ENCODE data around the gene TTLL7.

The TTLL7 gene

GRCh38 chr1:83883979-83884378, 115.0 kb downstream of the TTLL7 start:
- Histone ChIP-seq H3K9ac (ENCODE audit: low read length) (no peak overlapping the region), H3K4me1 (ENCODE audit: low read length) (no peaks in the 10 kb centered on the region), H4K20me1 (ENCODE audit: insufficient read depth, low read length) (no peaks in the 10 kb centered on the region), H3K27me3 (replicated peaks; ENCODE audit: insufficient read depth, low read length) (no peaks in the 10 kb centered on the region), H2AFZ (ENCODE audit: low read length) (no peak overlapping the region), H3K4me2 (ENCODE audit: low read depth, low read length) (no peak overlapping the region), H3K79me2 (ENCODE audit: low read length) (no peaks in the 10 kb centered on the region), H3K27ac (ENCODE audit: low read length) (no peak overlapping the region), H3K4me3 (ENCODE audit: low read length) (no peak overlapping the region), H3K9me2 (replicated peaks; ENCODE audit: insufficient read depth, low read length) (no peaks in the 10 kb centered on the region), H3K9me3 (replicated peaks; ENCODE audit: insufficient read depth, low read length) (no peaks in the 10 kb centered on the region), H3F3A (ENCODE audit: insufficient read depth, low read length) (no peaks in the 10 kb centered on the region), H3K36me3 (replicated peaks; ENCODE audit: insufficient read depth, low read length) (no peaks in the 10 kb centered on the region)
- no peak for DNase-seq
- TF ChIP-seq EZH2 (optimal IDR thresholded peaks at IDR 0.05; ENCODE audit: low read depth, low read length) = no peak
- no peak for TF ChIP-seq EZH2phosphoT487 (IDR thresholded peaks at IDR 0.05; ENCODE audit: low read length)
- TF ChIP-seq CTCF (IDR thresholded peaks at IDR 0.05; ENCODE audit: low read length) = no peak

- no peak overlapping the region for H3K4me3 ChIP-seq (ENCODE audit: low read length)
These were observed 116.0 kb downstream of the TTLL7 start for GRCh38 chr1:83882906-83883305.

GRCh38 chr1:83872515-83872914, 126.4 kb downstream of the TTLL7 start:
- H3K27me3 ChIP-seq (replicated peaks; ENCODE audit: insufficient read depth, low read length) = no peaks in the 10 kb centered on the region

More at GRCh38 chr1:83882906-83883305, 116.0 kb downstream of the TTLL7 start:
- DNase-seq = no peak
- Histone ChIP-seq H3F3A (ENCODE audit: insufficient read depth, low read length) (no peaks in the 10 kb centered on the region), H3K9ac (ENCODE audit: low read length) (no peak overlapping the region), H3K79me2 (ENCODE audit: low read length) (no peaks in the 10 kb centered on the region), H3K4me2 (ENCODE audit: low read depth, low read length) (no peak overlapping the region), H3K9me2 (replicated peaks; ENCODE audit: insufficient read depth, low read length) (no peaks in the 10 kb centered on the region), H4K20me1 (ENCODE audit: insufficient read depth, low read length) (no peaks in the 10 kb centered on the region), H3K9me3 (replicated peaks; ENCODE audit: insufficient read depth, low read length) (no peaks in the 10 kb centered on the region), H3K27me3 (replicated peaks; ENCODE audit: insufficient read depth, low read length) (no peaks in the 10 kb centered on the region), H3K4me1 (ENCODE audit: low read length) (no peaks in the 10 kb centered on the region), H3K36me3 (replicated peaks; ENCODE audit: insufficient read depth, low read length) (no peaks in the 10 kb centered on the region), H2AFZ (ENCODE audit: low read length) (no peak overlapping the region), H3K27ac (ENCODE audit: low read length) (no peak overlapping the region)
- TF ChIP-seq CTCF (IDR thresholded peaks at IDR 0.05; ENCODE audit: low read length) = no peak
- TF ChIP-seq EZH2 (optimal IDR thresholded peaks at IDR 0.05; ENCODE audit: low read depth, low read length) = no peak
- no peak for TF ChIP-seq EZH2phosphoT487 (IDR thresholded peaks at IDR 0.05; ENCODE audit: low read length)

GRCh38 chr1:83864991-83865390, 133.9 kb downstream of the TTLL7 start:
- Histone ChIP-seq H3K27me3 (replicated peaks; ENCODE audit: insufficient read depth, low read length) (no peaks in the 10 kb centered on the region), H3K79me2 (ENCODE audit: low read length) (no peaks in the 10 kb centered on the region), H3K4me3 (ENCODE audit: low read length) (no peak overlapping the region), H3K36me3 (replicated peaks; ENCODE audit: insufficient read depth, low read length) (no peaks in the 10 kb centered on the region), H3K9me3 (replicated peaks; ENCODE audit: insufficient read depth, low read length) (no peaks in the 10 kb centered on the region), H3K9me2 (replicated peaks; ENCODE audit: insufficient read depth, low read length) (no peaks in the 10 kb centered on the region), H3F3A (ENCODE audit: insufficient read depth, low read length) (no peaks in the 10 kb centered on the region), H4K20me1 (ENCODE audit: insufficient read depth, low read length) (no peaks in the 10 kb centered on the region), H3K27ac (ENCODE audit: low read length) (no peak overlapping the region), H3K4me2 (ENCODE audit: low read depth, low read length) (no peak overlapping the region), H2AFZ (ENCODE audit: low read length) (no peak overlapping the region), H3K9ac (ENCODE audit: low read length) (no peak overlapping the region), H3K4me1 (ENCODE audit: low read length) (no peaks in the 10 kb centered on the region)
- TF ChIP-seq EZH2 (optimal IDR thresholded peaks at IDR 0.05; ENCODE audit: low read depth, low read length) = no peak
- TF ChIP-seq EZH2phosphoT487 (IDR thresholded peaks at IDR 0.05; ENCODE audit: low read length) = no peak
- no peak for TF ChIP-seq CTCF (IDR thresholded peaks at IDR 0.05; ENCODE audit: low read length)
- no peak for DNase-seq

More at GRCh38 chr1:83872515-83872914, 126.4 kb downstream of the TTLL7 start:
- H3K79me2 ChIP-seq (ENCODE audit: low read length) = no peaks in the 10 kb centered on the region
- no peaks in the 10 kb centered on the region; the same call in 1 of the 2 replicates for H3K36me3 ChIP-seq (replicated peaks; ENCODE audit: insufficient read depth, low read length)
- H3K4me3 ChIP-seq (ENCODE audit: low read length) = no peak overlapping the region
- H3K4me2 ChIP-seq (ENCODE audit: low read depth, low read length) = no peak overlapping the region
- H3K9me2 ChIP-seq (replicated peaks; ENCODE audit: insufficient read depth, low read length) = no peaks in the 10 kb centered on the region
- H3K27ac ChIP-seq (ENCODE audit: low read length) = no peak overlapping the region
- H3K9me3 ChIP-seq (replicated peaks; ENCODE audit: insufficient read depth, low read length) = no peaks in the 10 kb centered on the region
- no peak overlapping the region for H2AFZ ChIP-seq (ENCODE audit: low read length)
- no peak overlapping the region for H3K9ac ChIP-seq (ENCODE audit: low read length)
- no peaks in the 10 kb centered on the region for H4K20me1 ChIP-seq (ENCODE audit: insufficient read depth, low read length)
- no peak for DNase-seq
- H3K4me1 ChIP-seq (ENCODE audit: low read length) = no peaks in the 10 kb centered on the region
- H3F3A ChIP-seq (ENCODE audit: insufficient read depth, low read length) = no peaks in the 10 kb centered on the region
- TF ChIP-seq EZH2 (optimal IDR thresholded peaks at IDR 0.05; ENCODE audit: low read depth, low read length) = no peak
- TF ChIP-seq EZH2phosphoT487 (IDR thresholded peaks at IDR 0.05; ENCODE audit: low read length) = no peak
